Sigmoid colon (tissue), 7 donors: ENCODE results near the gene SLC39A6. TPM values are rescaled to one million over a fixed set of nuclear protein-coding genes. Genes with fewer than 3 reads are reported as not detected.

Source experiments
- DNase-seq: peaks from one replicate; pipeline ENCODE4 v3.0.0-alpha.2; 2019
- H3K27ac ChIP-seq, 4 donors: fragments of 200-600 bp; sonication (generic); one replicate each; pipeline ENCODE4 v1.5.1; 2016 to 2019; ENCODE audit warnings: mild to moderate bottlenecking in 1 of 4
- H3K27me3 ChIP-seq, 3 donors: fragments of 200-600 bp; sonication (generic); one replicate each; pipeline ENCODE4 v1.5.1; 2019; ENCODE audit warnings: mild to moderate bottlenecking in 1 of 3
- H3K36me3 ChIP-seq, 4 donors: fragments of 200-600 bp; sonication (generic); one replicate each; pipeline ENCODE4 v1.5.1; 2016 to 2019
- H3K4me1 ChIP-seq, 4 donors: fragments of 200-600 bp; sonication (generic); one replicate each; pipeline ENCODE4 v1.5.1; 2017 to 2019
- H3K4me3 ChIP-seq, 4 donors: fragments of 200-600 bp; sonication (generic); one replicate each; pipeline ENCODE4 v1.5.1; 2017 to 2019; ENCODE audit warnings: mild to moderate bottlenecking in 2 of 4, moderate library complexity in 1 of 4
- H3K9me3 ChIP-seq, 4 donors: fragments of 200-600 bp in 3 of 4; sonication (generic) in 3 of 4; one replicate each; pipeline versions ENCODE4 v1.5.1 to v1.6.1; 2013 to 2019
- CTCF ChIP-seq, 4 experiments: fragments of 450-650 bp in 3 of 4; fragments of 200-600 bp in 1 of 4; IDR thresholded peaks; one replicate each; pipeline ENCODE4 v1.5.1; 2016 to 2019; ENCODE audit warnings: antibody characterized with exemption in 4 of 4, mild to moderate bottlenecking in 3 of 4, moderate library complexity in 2 of 4
- EP300 ChIP-seq, 4 donors: sonication (generic); formaldehyde crosslinking; IDR thresholded peaks; one replicate each; pipeline ENCODE4 v1.6.1; 2017; ENCODE audit warnings: antibody characterized with exemption in 4 of 4
- POLR2A ChIP-seq, 2 donors: fragments of 450-650 bp; IDR thresholded peaks; one replicate each; pipeline ENCODE4 v1.6.1; 2016; ENCODE audit warnings: antibody characterized with exemption in 2 of 2, mild to moderate bottlenecking in 2 of 2, moderate library complexity in 2 of 2
- POLR2AphosphoS5 ChIP-seq, 4 donors: sonication (generic); formaldehyde crosslinking; IDR thresholded peaks; one replicate each; pipeline ENCODE4 v1.6.1; 2017; ENCODE audit warnings: antibody characterized with exemption in 4 of 4
- WGBS, 2 donors: extraction: QIAGEN DNeasy Blood & Tissue Kit; methylation state at CpG; one replicate each; pipeline ENCODE4 v1.1.7; 2013; 5-methylcytosine and 5-hydroxymethylcytosine counted together
- intact Hi-C: fragments of 100-400 bp; cut with DNase I; formaldehyde crosslinking; loops from one replicate; pipeline ENCODE4 v1.15.1; 2023
- polyA plus RNA-seq, 3 donors: library from polyadenylated mRNA; stranded (reverse); fragments of 200-250 nt; gene quantifications; one replicate each; pipeline ENCODE4 v1.2.3, GENCODE V29; 2013
- total RNA-seq, 4 donors: library from RNA; depleted of rRNA; stranded (reverse); fragments of >200 nt; gene quantifications; one replicate each; pipeline ENCODE4 v1.1.0, GENCODE V29; 2016
- donor health status: healthy with polysubstance abuse.
- donor health status: Bipolar disorder and iron deficiency.
- donor health status: healthy.

SLC39A6 gene
- total and polyA plus RNA-seq, 7 donors = 1.8 to 34.6 (median 28.1) TPM

- Histone ChIP-seq H3K9me3 (no peaks in the 10 kb centered on the region), H3K36me3 (no peaks in the 10 kb centered on the region), H3K4me1 (peaks cover 0 to 13% (median 9%) of the 10 kb centered on the region in 4 donors), H3K27me3 (no peaks in the 10 kb centered on the region), H3K4me3 (no peak overlapping the region), H3K27ac (no peak overlapping the region)
- WGBS, 2 donors = 97 to 98% methylated on average over 31 of the region's 31 CpGs
- no peak for TF ChIP-seq POLR2AphosphoS5 (IDR thresholded peaks at IDR 0.05)
- TF ChIP-seq EP300 (IDR thresholded peaks at IDR 0.05) = no peak
- no peak for TF ChIP-seq POLR2A (IDR thresholded peaks at IDR 0.05)
- TF ChIP-seq CTCF (IDR thresholded peaks at IDR 0.05) = no peak
- intact Hi-C loops = no loop called here
- DNase-seq = no peak
Observed at GRCh38 chr18:36064027-36064808, 64.9 kb downstream of the SLC39A6 start.

- Histone ChIP-seq H3K9me3 (no peaks in the 10 kb centered on the region), H3K4me1 (no peaks in the 10 kb centered on the region), H3K27me3 (no peaks in the 10 kb centered on the region), H3K36me3 (no peaks in the 10 kb centered on the region), H3K4me3 (no peak overlapping the region), H3K27ac (no peak overlapping the region)
- no peak for DNase-seq
- 91 to 93% methylated on average over 3 of the region's 3 CpGs for WGBS, 2 donors
- TF ChIP-seq POLR2A (IDR thresholded peaks at IDR 0.05) = no peak
- no peak for TF ChIP-seq EP300 (IDR thresholded peaks at IDR 0.05)
- TF ChIP-seq POLR2AphosphoS5 (IDR thresholded peaks at IDR 0.05) = no peak
- TF ChIP-seq CTCF (IDR thresholded peaks at IDR 0.05) = no peak
- intact Hi-C loops = no loop called here
Observed at GRCh38 chr18:36058674-36059073, 70.5 kb downstream of the SLC39A6 start.

Other genes starting within 250 kb of the SLC39A6 start
- gene RPRD1A, start 61.8 kb downstream of the SLC39A6 start, total RNA-seq = 10 to 100 TPM; 68.8 to 80.3 (median 71.8) TPM
- gene RPRD1A, start 61.8 kb downstream of the SLC39A6 start, polyA plus RNA-seq = 10 to 100 TPM; 13.2 to 19.4 (median 15.7) TPM
- 10 to 100 TPM; 51.7 to 77.2 (median 67.2) TPM for gene ELP2, start 559 bp upstream of the SLC39A6 start, total RNA-seq
- 10 to 100 TPM; 14.3 to 32.7 (median 21.6) TPM for gene ELP2, start 559 bp upstream of the SLC39A6 start, polyA plus RNA-seq
- gene MOCOS, start 58.2 kb upstream of the SLC39A6 start, total RNA-seq = 1 to 10 TPM in 2 of 4 donors, under 1 TPM in 2; 0.49 to 1.8 (median 1.0) TPM
- 1 to 10 TPM; 1.8 to 3.6 (median 2.5) TPM for gene MOCOS, start 58.2 kb upstream of the SLC39A6 start, polyA plus RNA-seq
- gene FHOD3, start 168.4 kb upstream of the SLC39A6 start, total RNA-seq = 10 to 100 TPM in 3 of 4 donors, 1 to 10 TPM in 1; 9.5 to 24.9 (median 18.8) TPM
- 1 to 10 TPM; 1.2 to 5.6 (median 1.2) TPM for gene FHOD3, start 168.4 kb upstream of the SLC39A6 start, polyA plus RNA-seq